ENCODE results near the gene TRABD2B.

The TRABD2B gene

DNA sequence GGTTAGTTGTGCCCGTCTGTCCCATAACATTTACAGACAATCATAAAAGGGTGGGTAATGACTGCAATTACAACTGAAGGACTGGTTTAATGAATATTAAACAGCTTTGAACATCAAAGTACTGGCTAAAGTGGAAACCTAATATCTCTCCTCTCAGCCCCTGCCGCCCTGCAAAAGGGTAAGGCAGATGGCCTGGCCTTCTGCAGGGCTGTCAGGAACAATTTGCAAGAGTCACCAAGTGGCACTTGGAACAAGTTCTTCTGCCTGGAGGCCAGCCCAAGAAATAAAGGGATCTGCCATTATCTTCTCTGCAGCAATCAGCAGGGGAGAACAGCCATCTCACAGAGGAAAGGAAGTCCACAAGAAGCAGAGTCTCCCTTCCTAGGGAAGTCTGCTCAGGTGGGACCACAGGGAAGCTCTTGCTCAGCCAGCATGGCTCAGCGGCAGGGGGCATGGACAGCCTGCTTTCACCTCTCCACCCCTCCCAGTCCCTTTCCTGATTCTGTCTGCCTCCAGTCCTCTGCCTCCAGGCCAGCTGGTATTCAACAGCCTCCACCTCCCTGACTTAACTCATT is 96.1 kb downstream of the TRABD2B start:
- no peak for TF ChIP-seq Cebpa-rat (IDR thresholded peaks at IDR 0.05)
- no peak overlapping the region for H3K9ac ChIP-seq

GRCh38 chr1:47898133-47898845 is 98.9 kb downstream of the TRABD2B start:
- no peak overlapping the region for H3K27ac ChIP-seq
- no peaks in the 10 kb centered on the region for H3K36me3 ChIP-seq
- H3K4me1 ChIP-seq, result no peaks in the 10 kb centered on the region
- H3K27me3 ChIP-seq, result no peaks in the 10 kb centered on the region
- no peak overlapping the region for H3K4me3 ChIP-seq
- H3K4me2 ChIP-seq, result no peak overlapping the region
- H4K20me1 ChIP-seq, result no peaks in the 10 kb centered on the region
- no peaks in the 10 kb centered on the region for H3K9me3 ChIP-seq
- TF ChIP-seq Cebpa-rat (IDR thresholded peaks at IDR 0.05), result no peak
- H3K9ac ChIP-seq, result no peak overlapping the region

More for the DNA sequence above, 96.1 kb downstream of the TRABD2B start:
- Histone ChIP-seq H4K20me1 (no peaks in the 10 kb centered on the region), H3K36me3 (no peaks in the 10 kb centered on the region), H3K4me3 (no peak overlapping the region), H3K27ac (no peak overlapping the region), H3K9me3 (no peaks in the 10 kb centered on the region), H3K27me3 (no peaks in the 10 kb centered on the region), H3K4me2 (no peak overlapping the region), H3K4me1 (no peaks in the 10 kb centered on the region)

GRCh38 chr1:47895279-47896125 is 101.7 kb downstream of the TRABD2B start:
- Histone ChIP-seq H3K36me3 (no peaks in the 10 kb centered on the region), H3K27me3 (no peaks in the 10 kb centered on the region), H4K20me1 (no peaks in the 10 kb centered on the region), H3K9ac (no peak overlapping the region), H3K9me3 (no peaks in the 10 kb centered on the region), H3K4me2 (no peak overlapping the region), H3K27ac (no peak overlapping the region), H3K4me3 (no peak overlapping the region), H3K4me1 (no peaks in the 10 kb centered on the region)
- no peak for TF ChIP-seq Cebpa-rat (IDR thresholded peaks at IDR 0.05)

DNA sequence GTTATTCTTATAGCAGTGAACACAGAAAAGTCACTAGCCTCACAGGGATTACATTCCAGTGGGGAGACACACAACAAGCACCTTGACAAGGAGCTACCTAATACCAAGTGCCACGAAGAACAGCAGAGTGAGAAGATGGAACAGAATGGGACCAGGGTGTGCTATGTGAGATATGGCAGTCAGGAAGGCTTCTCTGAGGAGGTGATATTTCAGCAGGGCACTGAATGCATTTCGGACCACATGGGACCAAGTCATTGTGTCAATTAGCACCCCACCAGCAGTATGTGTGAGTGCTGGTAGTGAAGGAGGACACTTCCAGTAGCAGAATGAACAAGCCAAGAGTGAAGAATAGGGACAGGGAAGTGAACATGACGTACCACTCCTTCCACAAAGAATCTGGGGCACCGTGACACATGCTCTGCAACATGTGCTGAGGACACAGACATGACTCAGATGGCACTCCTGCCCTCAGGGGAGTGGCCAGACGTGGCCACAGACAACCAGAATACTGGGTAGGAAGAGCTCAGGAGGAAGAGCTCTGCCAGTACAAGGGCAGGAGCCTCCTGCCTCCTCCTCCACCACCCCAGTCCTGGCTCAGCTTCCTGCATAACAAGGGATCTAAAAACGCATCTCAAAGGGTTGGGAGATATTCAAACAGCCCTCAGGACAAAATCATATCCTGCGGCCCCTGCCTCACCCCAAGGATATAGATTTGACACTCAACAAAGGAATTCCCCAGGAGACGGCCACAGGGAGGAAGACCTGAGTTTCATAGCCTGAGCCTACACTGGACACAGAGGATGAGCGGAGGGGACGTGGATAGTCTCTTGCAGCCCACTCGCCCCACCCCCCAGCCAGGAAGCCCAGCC is 102.5 kb downstream of the TRABD2B start:
- Histone ChIP-seq H3K4me2 (no peak overlapping the region), H3K9me3 (no peaks in the 10 kb centered on the region), H4K20me1 (no peaks in the 10 kb centered on the region), H3K4me3 (no peak overlapping the region), H3K27ac (no peak overlapping the region), H3K9ac (no peak overlapping the region), H3K27me3 (no peaks in the 10 kb centered on the region), H3K4me1 (no peaks in the 10 kb centered on the region), H3K36me3 (no peaks in the 10 kb centered on the region)
- TF ChIP-seq Cebpa-rat (IDR thresholded peaks at IDR 0.05), result no peak

DNA sequence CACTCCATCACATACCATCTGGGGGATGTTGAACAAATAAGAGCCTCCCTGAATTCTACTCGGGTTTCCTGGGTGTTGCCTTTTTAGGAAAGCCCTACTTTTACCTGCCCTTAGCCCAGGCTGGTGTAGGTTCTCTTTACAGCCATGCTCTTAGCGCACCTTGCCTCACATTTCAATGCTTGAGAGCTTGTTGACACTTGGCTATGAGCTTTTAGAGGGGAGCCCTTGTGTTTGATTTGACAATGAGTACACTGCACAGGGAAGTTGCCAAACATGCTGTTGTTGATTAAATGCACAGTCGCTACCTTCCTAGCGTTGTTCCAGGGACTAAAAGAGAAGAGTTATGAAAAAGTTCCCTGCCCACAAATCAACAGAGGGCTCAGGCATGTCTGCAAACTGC is 103.8 kb downstream of the TRABD2B start:
- no peaks in the 10 kb centered on the region for H4K20me1 ChIP-seq
- H3K27ac ChIP-seq, result no peak overlapping the region
- H3K4me2 ChIP-seq, result no peak overlapping the region
- H3K9ac ChIP-seq, result no peak overlapping the region
- no peak for TF ChIP-seq Cebpa-rat (IDR thresholded peaks at IDR 0.05)
- H3K27me3 ChIP-seq, result no peaks in the 10 kb centered on the region
- H3K4me1 ChIP-seq, result no peaks in the 10 kb centered on the region
- H3K36me3 ChIP-seq, result no peaks in the 10 kb centered on the region
- H3K4me3 ChIP-seq, result no peak overlapping the region
- H3K9me3 ChIP-seq, result no peaks in the 10 kb centered on the region

GRCh38 chr1:47890779-47891178 is 106.4 kb downstream of the TRABD2B start:
- Histone ChIP-seq H3K27me3 (no peaks in the 10 kb centered on the region), H3K27ac (no peak overlapping the region), H3K4me3 (no peak overlapping the region), H4K20me1 (no peaks in the 10 kb centered on the region), H3K9me3 (no peaks in the 10 kb centered on the region), H3K36me3 (no peaks in the 10 kb centered on the region), H3K4me1 (no peaks in the 10 kb centered on the region), H3K4me2 (no peak overlapping the region), H3K9ac (no peak overlapping the region)
- no peak for TF ChIP-seq Cebpa-rat (IDR thresholded peaks at IDR 0.05)

DNA sequence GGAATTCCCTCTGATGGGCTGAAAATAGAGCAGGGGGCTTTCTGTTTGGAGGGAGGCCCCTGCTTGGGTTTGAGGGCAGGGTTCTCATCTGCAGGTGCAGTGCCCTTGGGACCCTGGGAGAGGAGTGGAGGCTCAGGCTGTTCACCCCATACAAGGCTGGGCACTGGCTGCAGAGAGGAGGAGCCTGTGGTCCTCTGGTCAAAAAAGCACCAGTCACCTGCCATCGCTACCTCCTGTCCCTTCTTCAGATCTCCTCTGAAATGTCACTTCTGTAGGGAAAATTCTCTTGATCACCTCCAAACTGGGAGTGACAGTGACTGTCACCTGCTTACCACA is 108.9 kb downstream of the TRABD2B start:
- Histone ChIP-seq H3K4me1 (no peaks in the 10 kb centered on the region), H3K9ac (no peak overlapping the region), H3K27me3 (no peaks in the 10 kb centered on the region), H3K9me3 (no peaks in the 10 kb centered on the region), H4K20me1 (no peaks in the 10 kb centered on the region), H3K27ac (no peak overlapping the region), H3K36me3 (no peaks in the 10 kb centered on the region), H3K4me2 (no peak overlapping the region), H3K4me3 (no peak overlapping the region)
- TF ChIP-seq Cebpa-rat (IDR thresholded peaks at IDR 0.05), result no peak

- no peaks in the 10 kb centered on the region for H3K9me3 ChIP-seq
- no peaks in the 10 kb centered on the region for H3K4me1 ChIP-seq
- H4K20me1 ChIP-seq, result no peaks in the 10 kb centered on the region
- H3K4me3 ChIP-seq, result no peak overlapping the region
- H3K27me3 ChIP-seq, result no peaks in the 10 kb centered on the region
- H3K9ac ChIP-seq, result no peak overlapping the region
- H3K36me3 ChIP-seq, result no peaks in the 10 kb centered on the region
- TF ChIP-seq Cebpa-rat (IDR thresholded peaks at IDR 0.05), result no peak
- H3K4me2 ChIP-seq, result no peak overlapping the region
- H3K27ac ChIP-seq, result no peak overlapping the region
Measured at GRCh38 chr1:47887475-47888293, 109.5 kb downstream of the TRABD2B start.

DNA sequence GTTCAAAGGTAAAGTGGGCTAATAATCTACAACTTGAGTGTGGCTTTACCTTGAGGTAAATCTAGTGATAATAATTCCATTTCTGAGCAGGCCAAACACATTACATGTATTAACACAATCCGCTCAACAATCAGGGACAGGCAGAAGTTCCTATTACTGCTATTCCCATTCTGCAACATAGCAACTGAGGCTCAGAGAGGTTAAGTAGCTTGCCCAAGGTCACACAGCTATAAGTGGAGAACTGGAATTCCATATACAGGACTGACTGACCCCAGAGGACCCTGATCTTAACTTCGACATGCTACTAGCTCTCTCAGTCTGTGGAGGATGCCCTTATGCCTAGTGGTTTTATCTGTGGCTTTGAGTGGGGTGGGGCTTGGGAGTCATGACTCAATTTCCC is 110.1 kb downstream of the TRABD2B start:
- Histone ChIP-seq H4K20me1 (no peaks in the 10 kb centered on the region), H3K27ac (no peak overlapping the region), H3K4me2 (no peak overlapping the region), H3K27me3 (no peaks in the 10 kb centered on the region), H3K4me1 (no peaks in the 10 kb centered on the region), H3K9me3 (no peaks in the 10 kb centered on the region), H3K36me3 (no peaks in the 10 kb centered on the region), H3K4me3 (no peak overlapping the region), H3K9ac (no peak overlapping the region)
- TF ChIP-seq Cebpa-rat (IDR thresholded peaks at IDR 0.05), result no peak
